ENCODE measurements around the gene EFCAB6.

GRCh38 chr22:43532301-43533155 is 279.6 kb downstream of the EFCAB6 start:
- no peak for TF ChIP-seq MTF1 (CRISPR knock-in tag; IDR thresholded peaks at IDR 0.05)
- no peak for TF ChIP-seq ZNF292 (CRISPR knock-in tag; IDR thresholded peaks at IDR 0.05; ENCODE audit: borderline replicate concordance, low read depth)
- no peak for TF ChIP-seq ZNF224 (CRISPR knock-in tag; IDR thresholded peaks at IDR 0.05)
- no peak for TF ChIP-seq POLR2AphosphoS5 (IDR thresholded peaks at IDR 0.05; ENCODE audit: low read depth, low read length)
- TF ChIP-seq, protein P1, sequence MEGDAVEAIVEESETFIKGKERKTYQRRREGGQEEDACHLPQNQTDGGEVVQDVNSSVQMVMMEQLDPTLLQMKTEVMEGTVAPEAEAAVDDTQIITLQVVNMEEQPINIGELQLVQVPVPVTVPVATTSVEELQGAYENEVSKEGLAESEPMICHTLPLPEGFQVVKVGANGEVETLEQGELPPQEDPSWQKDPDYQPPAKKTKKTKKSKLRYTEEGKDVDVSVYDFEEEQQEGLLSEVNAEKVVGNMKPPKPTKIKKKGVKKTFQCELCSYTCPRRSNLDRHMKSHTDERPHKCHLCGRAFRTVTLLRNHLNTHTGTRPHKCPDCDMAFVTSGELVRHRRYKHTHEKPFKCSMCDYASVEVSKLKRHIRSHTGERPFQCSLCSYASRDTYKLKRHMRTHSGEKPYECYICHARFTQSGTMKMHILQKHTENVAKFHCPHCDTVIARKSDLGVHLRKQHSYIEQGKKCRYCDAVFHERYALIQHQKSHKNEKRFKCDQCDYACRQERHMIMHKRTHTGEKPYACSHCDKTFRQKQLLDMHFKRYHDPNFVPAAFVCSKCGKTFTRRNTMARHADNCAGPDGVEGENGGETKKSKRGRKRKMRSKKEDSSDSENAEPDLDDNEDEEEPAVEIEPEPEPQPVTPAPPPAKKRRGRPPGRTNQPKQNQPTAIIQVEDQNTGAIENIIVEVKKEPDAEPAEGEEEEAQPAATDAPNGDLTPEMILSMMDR (CRISPR knock-in tag; IDR thresholded peaks at IDR 0.05): no peak
- TF ChIP-seq, protein P2, sequence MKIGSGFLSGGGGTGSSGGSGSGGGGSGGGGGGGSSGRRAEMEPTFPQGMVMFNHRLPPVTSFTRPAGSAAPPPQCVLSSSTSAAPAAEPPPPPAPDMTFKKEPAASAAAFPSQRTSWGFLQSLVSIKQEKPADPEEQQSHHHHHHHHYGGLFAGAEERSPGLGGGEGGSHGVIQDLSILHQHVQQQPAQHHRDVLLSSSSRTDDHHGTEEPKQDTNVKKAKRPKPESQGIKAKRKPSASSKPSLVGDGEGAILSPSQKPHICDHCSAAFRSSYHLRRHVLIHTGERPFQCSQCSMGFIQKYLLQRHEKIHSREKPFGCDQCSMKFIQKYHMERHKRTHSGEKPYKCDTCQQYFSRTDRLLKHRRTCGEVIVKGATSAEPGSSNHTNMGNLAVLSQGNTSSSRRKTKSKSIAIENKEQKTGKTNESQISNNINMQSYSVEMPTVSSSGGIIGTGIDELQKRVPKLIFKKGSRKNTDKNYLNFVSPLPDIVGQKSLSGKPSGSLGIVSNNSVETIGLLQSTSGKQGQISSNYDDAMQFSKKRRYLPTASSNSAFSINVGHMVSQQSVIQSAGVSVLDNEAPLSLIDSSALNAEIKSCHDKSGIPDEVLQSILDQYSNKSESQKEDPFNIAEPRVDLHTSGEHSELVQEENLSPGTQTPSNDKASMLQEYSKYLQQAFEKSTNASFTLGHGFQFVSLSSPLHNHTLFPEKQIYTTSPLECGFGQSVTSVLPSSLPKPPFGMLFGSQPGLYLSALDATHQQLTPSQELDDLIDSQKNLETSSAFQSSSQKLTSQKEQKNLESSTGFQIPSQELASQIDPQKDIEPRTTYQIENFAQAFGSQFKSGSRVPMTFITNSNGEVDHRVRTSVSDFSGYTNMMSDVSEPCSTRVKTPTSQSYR (CRISPR knock-in tag; IDR thresholded peaks at IDR 0.05; ENCODE audit: borderline replicate concordance): no peak
- no peak for TF ChIP-seq ZNF121 (CRISPR knock-in tag; IDR thresholded peaks at IDR 0.05)
- no peak for TF ChIP-seq ZBTB26 (CRISPR knock-in tag; IDR thresholded peaks at IDR 0.05; ENCODE audit: borderline replicate concordance)

Measured in HepG2 (cell line).